Stimulated activated CD8-positive, alpha-beta memory T cell treated with anti-CD3 and anti-CD28 coated beads, Interleukin-15, amount 100 ng/mL, for 1 hour (primary cell): ENCODE data around the gene AKAP8.

Experiments used
- DNase-seq: peaks from one replicate; pipeline ENCODE4 v3.0.0-alpha.2; 2020; ENCODE audit warnings: low read depth

The AKAP8 gene

GRCh38 chr19:15332311-15332996 lies 47.1 kb downstream of the AKAP8 start, which contains the start of gene BRD4:
TSS of gene BRD4 (minus strand) at chr19:15332539. CDS start at chr19:15273099, 59,440 bp downstream.
- peak; percentile 41 for DNase-seq

GRCh38 chr19:15331419-15332310 lies 47.9 kb downstream of the AKAP8 start:
- DNase-seq = peak; percentile 14

DNA sequence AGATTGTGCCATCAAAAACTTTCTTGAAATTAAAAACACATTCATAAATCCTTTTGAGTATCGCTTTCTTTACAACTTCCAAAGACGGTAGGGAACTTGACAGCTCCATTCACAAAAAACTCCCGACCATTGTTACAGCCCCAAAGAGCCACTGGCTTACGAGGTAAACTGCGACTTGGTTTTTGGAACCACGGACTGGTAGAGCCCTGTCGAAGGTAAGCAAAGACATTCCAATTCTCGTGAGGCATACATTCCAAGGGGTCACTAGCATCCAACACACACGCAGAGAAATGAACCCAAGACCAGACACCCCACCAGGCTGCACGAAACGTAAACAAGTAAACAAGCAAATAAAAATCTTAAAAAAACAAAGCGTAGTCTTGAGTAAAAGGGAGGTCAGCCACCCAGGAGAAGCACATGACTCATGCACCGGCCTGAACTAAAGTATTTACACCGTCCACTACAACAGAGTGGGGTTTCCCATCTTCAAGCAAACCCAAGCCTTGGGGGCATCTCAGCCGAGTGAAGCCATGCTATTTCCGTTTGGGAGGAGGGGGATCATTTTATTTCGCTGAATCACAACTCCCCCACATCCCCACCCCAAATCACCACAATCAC lies 48.7 kb downstream of the AKAP8 start:
- DNase-seq = no peak

GRCh38 chr19:15328312-15328711 lies 51.3 kb downstream of the AKAP8 start:
- DNase-seq = no peak

- DNase-seq = no peak
Measured at GRCh38 chr19:15324791-15325519, 54.6 kb downstream of the AKAP8 start.

- DNase-seq = no peak
Measured at GRCh38 chr19:15323496-15324235, 55.9 kb downstream of the AKAP8 start.

DNA sequence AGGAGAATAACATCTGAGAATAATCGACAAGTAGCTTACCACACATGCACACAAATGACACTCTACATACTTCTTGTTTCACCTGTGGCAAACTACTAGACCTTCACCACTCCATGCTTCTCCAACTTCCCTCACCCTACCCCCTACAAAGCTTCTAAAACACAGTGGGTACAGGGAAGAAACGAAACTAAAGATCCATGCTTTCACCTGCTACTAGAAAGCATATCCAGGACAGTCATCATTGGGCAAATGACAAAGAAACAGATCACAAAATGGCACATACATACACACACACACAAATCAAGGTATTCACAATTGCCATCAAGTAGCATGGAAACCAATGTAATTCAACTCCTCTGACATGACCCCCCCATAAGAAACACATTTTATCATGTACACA lies 57.8 kb downstream of the AKAP8 start:
- no peak for DNase-seq

DNA sequence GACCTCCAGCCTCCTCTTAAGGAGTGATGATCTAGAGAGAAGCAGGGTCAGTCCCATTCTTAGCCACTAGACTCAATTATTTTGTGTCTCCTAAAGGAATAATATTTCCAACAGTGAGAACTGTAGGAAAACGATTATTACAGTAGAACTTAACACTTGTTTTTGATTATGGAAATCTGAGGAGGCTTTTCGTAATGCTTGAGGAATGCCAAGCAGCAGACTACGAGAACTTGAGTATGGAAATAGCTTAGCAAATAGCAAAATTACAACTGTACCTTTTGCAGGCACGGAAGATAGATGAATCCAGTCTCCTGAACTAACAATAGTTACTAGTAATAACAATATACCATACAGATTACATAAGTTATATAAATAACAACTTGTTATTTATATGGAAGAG lies 59.5 kb downstream of the AKAP8 start:
- no peak for DNase-seq

DNA sequence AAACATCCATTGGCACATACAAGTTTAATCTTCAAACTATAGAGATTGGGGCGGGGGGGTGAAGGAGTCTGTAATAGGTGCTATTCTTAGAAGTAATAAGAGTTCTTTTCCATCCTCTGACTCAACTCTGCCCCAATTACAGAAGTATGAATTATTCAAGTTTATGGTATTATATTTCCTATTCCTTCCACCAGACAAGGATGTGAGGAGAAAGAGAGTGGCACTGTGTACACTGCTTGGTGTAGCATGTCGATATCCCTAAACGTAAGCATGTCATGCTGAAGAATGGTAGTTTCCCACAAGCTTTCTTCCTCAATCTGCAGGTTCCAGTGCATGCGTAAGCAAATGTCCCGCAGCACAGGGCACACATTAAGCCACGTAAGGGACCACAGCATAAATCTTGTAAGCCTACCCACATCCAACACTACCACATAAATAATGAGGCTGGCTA lies 61.3 kb downstream of the AKAP8 start:
- no peak for DNase-seq

DNA sequence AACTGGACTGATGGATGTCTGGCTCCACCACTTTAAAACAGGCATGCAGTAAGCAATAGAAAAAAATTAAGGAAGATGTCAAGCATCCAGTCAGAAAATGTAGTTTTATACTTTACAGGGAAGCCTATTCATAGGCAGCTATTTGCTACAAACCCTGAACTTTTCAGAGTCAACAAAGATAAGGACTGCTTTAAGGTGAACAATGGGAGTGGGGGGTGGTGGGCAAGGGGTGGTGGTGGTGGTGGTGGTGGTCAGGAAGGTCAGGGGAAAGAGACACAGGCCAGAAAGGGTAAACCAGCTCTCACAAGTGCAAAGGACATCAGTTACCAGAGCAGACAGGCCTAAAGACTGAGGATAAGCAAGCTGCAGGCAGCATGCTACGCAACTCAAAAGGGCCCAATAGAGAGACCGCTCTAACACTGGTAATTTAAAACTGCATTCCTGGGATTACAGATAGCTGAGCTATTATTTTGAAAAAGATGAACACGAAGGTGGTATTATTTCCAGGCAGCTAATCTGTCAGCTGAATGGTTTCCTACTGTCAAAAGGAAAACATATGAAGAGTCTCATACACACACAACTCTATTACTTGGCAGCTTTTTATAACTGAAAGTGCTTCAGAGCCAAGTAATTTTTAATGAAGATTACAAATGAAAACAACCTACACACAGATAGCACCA lies 62.1 kb downstream of the AKAP8 start:
- DNase-seq = no peak

- DNase-seq = no peak
Measured at GRCh38 chr19:15316498-15316897, 63.1 kb downstream of the AKAP8 start.

DNA sequence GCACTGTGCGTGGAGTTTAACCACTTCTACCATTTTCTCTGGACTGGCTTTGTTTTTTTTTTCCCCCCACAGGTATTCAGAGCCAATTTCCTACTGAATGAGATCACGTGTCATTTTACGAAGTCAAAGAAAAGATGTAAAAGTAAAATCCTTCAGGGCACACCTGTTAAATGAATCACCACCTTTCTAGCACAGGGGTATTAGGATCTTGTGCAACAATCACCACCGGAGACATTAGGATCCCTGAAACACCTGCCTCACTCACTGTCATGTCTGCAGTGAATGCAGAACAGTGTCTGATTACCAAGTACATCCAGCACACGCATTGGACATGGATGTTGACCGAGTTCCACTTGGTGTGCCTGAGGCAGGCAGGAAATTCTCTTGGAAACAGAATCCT lies 64.5 kb downstream of the AKAP8 start:
- no peak for DNase-seq

DNA sequence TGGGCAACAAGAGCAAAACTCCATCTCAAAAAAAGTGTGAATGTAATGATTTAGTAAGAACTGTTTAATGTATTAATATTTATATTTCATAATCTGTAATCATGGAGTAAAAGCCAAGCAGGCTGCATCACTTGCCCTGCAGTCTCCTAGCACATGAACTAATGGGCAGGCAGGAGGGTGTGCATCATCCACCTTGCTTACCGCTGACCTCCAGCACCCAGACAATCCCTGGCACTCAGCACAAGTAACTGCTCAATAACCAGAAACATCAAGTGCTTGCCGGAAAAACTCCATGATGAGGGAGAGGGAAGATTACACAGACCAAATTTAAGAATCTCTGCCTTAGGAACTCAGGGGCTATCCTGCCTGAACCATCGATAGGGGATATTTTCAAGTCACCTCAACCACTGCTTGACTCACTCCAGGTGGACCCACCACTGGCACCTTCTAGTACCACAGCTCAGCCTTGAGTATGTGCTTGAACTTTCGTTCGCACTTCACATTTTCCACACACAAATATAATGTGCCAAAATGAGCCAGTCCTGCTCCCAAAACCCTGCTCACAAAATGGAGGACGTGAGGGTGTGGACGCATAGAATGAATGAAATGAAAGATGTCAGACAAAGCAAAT lies 65.8 kb downstream of the AKAP8 start:
- no peak for DNase-seq

GRCh38 chr19:15307169-15307568 lies 72.4 kb downstream of the AKAP8 start:
- DNase-seq = no peak

GRCh38 chr19:15305582-15306334 lies 73.8 kb downstream of the AKAP8 start:
- no peak for DNase-seq

GRCh38 chr19:15304140-15304705 lies 75.4 kb downstream of the AKAP8 start:
- no peak for DNase-seq
